HepG2 (cell line): ENCODE data around the gene SLAMF6. TPM values are rescaled to one million over a fixed set of nuclear protein-coding genes. Genes with fewer than 3 reads are reported as not detected.
"Not testable (repeated sequence)": the region's sequence is repeated elsewhere in the genome, so short reads cannot be mapped to it uniquely, and the experiment has no call there.

ENCODE experiments used
- ATAC-seq: fragments of 200-7000 bp; cut with Tn5 transposase; 3 replicates; pipeline ENCODE4 v1.9.1; 2020; ENCODE audit warnings: mild to moderate bottlenecking, moderate library complexity
- BruUV-seq: library from RNA; stranded (reverse); fragments of 400-500 nt; replicated peaks from 2 replicates; lab custom pipeline; 2021; lab: Mats Ljungman, UMichigan
- CTCF ChIA-PET: fragments of 300-600 bp; formaldehyde crosslinking; extraction: SDS; loops from one replicate; lab custom pipeline; 2021; ENCODE audit warnings: low total read pairs, inconsistent platforms, low intra/inter-chr PET ratio; lab: Yijun Ruan, JAX
- POLR2A ChIA-PET: fragments of 350-600 bp; sonication (Branson Sonifier 250); formaldehyde crosslinking; loops from one replicate; lab custom pipeline; 2020; ENCODE audit warnings: antibody characterized with exemption, inconsistent platforms; lab: Yijun Ruan, JAX
- DNase-seq: peaks from one replicate; pipeline ENCODE4 v3.0.0-alpha.2; 2015; ENCODE audit warnings: low spot score
- FAIRE-seq: peaks from 3 replicates; lab custom pipeline; 2011; peaks lifted over from hg19 to GRCh38; lab: Jason Lieb, UNC
- H2AFZ ChIP-seq: one replicate; pipeline ENCODE4 v1.6.1; 2011; ENCODE audit warnings: low read length, inconsistent platforms
- H3K27ac ChIP-seq: fragments of 300-600 bp; 3 replicates; pipeline ENCODE4 v1.8.0; 2011; ENCODE audit warnings: mixed run types, mild to moderate bottlenecking, mixed read lengths, low read length, inconsistent platforms; ENCODE audit not compliant: insufficient read depth; ENCODE audit errors: extremely low read length
- H3K27me3 ChIP-seq, 2 experiments: fragments of 200-600 bp in 1 of 2; 2 replicates in 1 of 2; 3 replicates in 1 of 2; pipeline versions ENCODE4 v1.6.0 to v1.8.0; 2011; ENCODE audit warnings: low read length in 2 of 2, mild to moderate bottlenecking in 2 of 2, moderate library complexity in 2 of 2, inconsistent platforms in 1 of 2; ENCODE audit not compliant: insufficient read depth in 2 of 2, control insufficient read depth in 1 of 2
- H3K36me3 ChIP-seq, 2 experiments: fragments of 200-600 bp in 1 of 2; replicated peaks in 1 of 2; 2 replicates in 1 of 2; 3 replicates in 1 of 2; pipeline versions ENCODE4 v1.5.1 to v1.8.0; 2011; ENCODE audit warnings: low read length in 2 of 2, inconsistent platforms in 1 of 2; ENCODE audit not compliant: insufficient read depth in 2 of 2, control insufficient read depth in 1 of 2
- H3K4me1 ChIP-seq: 2 replicates; pipeline ENCODE4 v1.5.1; 2012; ENCODE audit warnings: low read length, inconsistent platforms; ENCODE audit not compliant: insufficient read depth
- H3K4me2 ChIP-seq: 2 replicates; pipeline ENCODE4 v1.6.0; 2011; ENCODE audit warnings: low read depth, low read length, inconsistent platforms
- H3K4me3 ChIP-seq, 3 experiments: fragments of 200-600 bp in 1 of 3; sonication (generic), shearing (Covaris generic) in 1 of 3; replicated peaks in 1 of 3; 2 replicates each; pipeline ENCODE4 v1.5.1; 2011 to 2016; ENCODE audit warnings: low read length in 3 of 3, inconsistent platforms in 2 of 3, low read depth in 2 of 3, mild to moderate bottlenecking in 2 of 3, control low read depth in 1 of 3, mixed read lengths in 1 of 3; ENCODE audit not compliant: insufficient read depth in 1 of 3
- H3K79me2 ChIP-seq: one replicate; pipeline ENCODE4 v1.6.1; 2011; ENCODE audit warnings: low read length, inconsistent platforms; ENCODE audit not compliant: insufficient read depth
- H3K9ac ChIP-seq: 2 replicates; pipeline ENCODE4 v1.6.0; 2011; ENCODE audit warnings: mild to moderate bottlenecking, low read depth, low read length, inconsistent platforms; ENCODE audit not compliant: insufficient read depth
- H3K9me3 ChIP-seq: 2 replicates; pipeline ENCODE4 v1.5.1; 2012; ENCODE audit warnings: mild to moderate bottlenecking, low read length
- H4K20me1 ChIP-seq: 2 replicates; pipeline ENCODE4 v1.6.0; 2011; ENCODE audit warnings: inconsistent platforms, mild to moderate bottlenecking, low read length, moderate library complexity; ENCODE audit not compliant: insufficient read depth
- ARNTL ChIP-seq: sonication (generic); formaldehyde crosslinking; IDR thresholded peaks from 2 replicates; pipeline ENCODE4 v1.4.0; 2020; ENCODE audit warnings: mild to moderate bottlenecking, missing genetic modification reagents
- SP5 ChIP-seq: IDR thresholded peaks from 2 replicates; pipeline ENCODE4 v1.6.1; 2016; ENCODE audit warnings: low read depth, borderline replicate concordance
- TSC22D2 ChIP-seq: sonication (generic); formaldehyde crosslinking; IDR thresholded peaks from 2 replicates; pipeline ENCODE4 v1.5.1; 2020; ENCODE audit warnings: missing genetic modification reagents, mild to moderate bottlenecking, borderline replicate concordance
- ZNF354B ChIP-seq: sonication (generic); formaldehyde crosslinking; IDR thresholded peaks from 2 replicates; pipeline ENCODE4 v1.8.0; 2022; ENCODE audit warnings: mild to moderate bottlenecking, missing genetic modification reagents
- ZNF674 ChIP-seq: sonication (generic); formaldehyde crosslinking; IDR thresholded peaks from 2 replicates; pipeline ENCODE4 v1.5.0; 2020; ENCODE audit warnings: low read depth, mild to moderate bottlenecking, missing genetic modification reagents
- ZSCAN29 ChIP-seq: sonication (generic); formaldehyde crosslinking; conservative IDR thresholded peaks from 2 replicates; pipeline ENCODE4 v1.4.0; 2020; ENCODE audit warnings: mild to moderate bottlenecking, missing genetic modification reagents
- WGBS: methylation state at CpG from one replicate; pipeline ENCODE4 v1.1.6; 2017; ENCODE audit warnings: low lambda C conversion rate; 5-methylcytosine and 5-hydroxymethylcytosine counted together
- in situ Hi-C: cut with HindIII; loops from 2 replicates; pipeline ENCODE4 v1.10.0; 2017; ENCODE audit warnings: low pct_unique_long_range_greater_than_20kb; ENCODE audit not compliant: extremely low pct_ligation_motif_present
- intact Hi-C: fragments of 100-400 bp; cut with micrococcal nuclease; formaldehyde crosslinking; loops from one replicate; pipeline ENCODE4 v1.10.0; 2022; ENCODE audit not compliant: unreplicated experiment
- polyA plus RNA-seq, 8 experiments: library from polyadenylated mRNA; depleted of rRNA in 3 of 8; stranded (reverse) in 7 of 8; unstranded in 1 of 8; fragments of >200 nt; fragmentation: Illumina TruSeq in 4 of 8; extraction: Trizol in 4 of 8; gene quantifications; 2 replicates each; pipeline versions ENCODE4 v1.2.1 to v1.2.3, GENCODE V29; 2011 to 2016; ENCODE audit warnings: low read depth in 4 of 8, missing spikeins in 1 of 8, mixed read lengths in 1 of 8; ENCODE audit not compliant: insufficient read depth in 1 of 8
- total RNA-seq, 5 experiments: library from RNA; depleted of rRNA; stranded (reverse); fragments of >200 nt; fragmentation: Illumina TruSeq; extraction: Trizol; gene quantifications; 2 replicates each; pipeline ENCODE4 v1.2.3, GENCODE V29; 2016; ENCODE audit warnings: low read depth in 1 of 5
- TF ChIP-seq, protein P1 (sequence below): sonication (generic); formaldehyde crosslinking; IDR thresholded peaks from 2 replicates; pipeline ENCODE4 v1.5.0; 2020; ENCODE audit warnings: mild to moderate bottlenecking, missing genetic modification reagents
- TF ChIP-seq, protein P2 (sequence below): sonication (generic); formaldehyde crosslinking; IDR thresholded peaks from 2 replicates; pipeline ENCODE4 v1.8.1; 2023; ENCODE audit warnings: mild to moderate bottlenecking, inconsistent platforms, moderate library complexity, missing genetic modification reagents, borderline replicate concordance

SLAMF6 gene
- total and polyA plus RNA-seq, 2 of the 13 experiments (the other 11 are each of a cell fraction or from before 2014, with no cell fraction given) = not detected

DNA sequence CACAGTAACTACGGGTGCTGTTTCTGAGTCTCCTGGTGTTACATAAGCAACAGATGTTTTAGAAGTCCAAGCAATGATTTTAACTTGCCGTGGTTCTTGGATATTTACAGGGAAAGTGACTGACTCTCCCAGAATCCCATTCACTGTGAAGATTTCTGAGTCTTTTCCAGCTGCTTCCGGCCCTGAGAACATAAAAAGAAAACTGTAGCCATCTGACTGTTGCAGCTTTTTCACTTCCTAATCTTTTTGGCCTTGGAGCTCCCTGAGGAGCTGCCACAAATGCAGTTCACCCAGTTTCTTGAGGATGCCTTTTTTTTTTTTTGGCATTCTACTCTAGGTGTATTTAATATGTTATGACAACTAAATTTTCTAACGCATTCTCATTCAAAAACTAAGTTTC is 42.5 kb upstream of the SLAMF6 start (continued):
- TF ChIP-seq ARNTL (CRISPR knock-in tag) (no peak), ZNF354B (CRISPR knock-in tag) (no peak), TSC22D2 (CRISPR knock-in tag) (no peak), ZNF674 (CRISPR knock-in tag) (no peak), SP5 (CRISPR knock-in tag) (no peak), ZSCAN29 (CRISPR knock-in tag) (no peak)
- TF ChIP-seq, protein P1, sequence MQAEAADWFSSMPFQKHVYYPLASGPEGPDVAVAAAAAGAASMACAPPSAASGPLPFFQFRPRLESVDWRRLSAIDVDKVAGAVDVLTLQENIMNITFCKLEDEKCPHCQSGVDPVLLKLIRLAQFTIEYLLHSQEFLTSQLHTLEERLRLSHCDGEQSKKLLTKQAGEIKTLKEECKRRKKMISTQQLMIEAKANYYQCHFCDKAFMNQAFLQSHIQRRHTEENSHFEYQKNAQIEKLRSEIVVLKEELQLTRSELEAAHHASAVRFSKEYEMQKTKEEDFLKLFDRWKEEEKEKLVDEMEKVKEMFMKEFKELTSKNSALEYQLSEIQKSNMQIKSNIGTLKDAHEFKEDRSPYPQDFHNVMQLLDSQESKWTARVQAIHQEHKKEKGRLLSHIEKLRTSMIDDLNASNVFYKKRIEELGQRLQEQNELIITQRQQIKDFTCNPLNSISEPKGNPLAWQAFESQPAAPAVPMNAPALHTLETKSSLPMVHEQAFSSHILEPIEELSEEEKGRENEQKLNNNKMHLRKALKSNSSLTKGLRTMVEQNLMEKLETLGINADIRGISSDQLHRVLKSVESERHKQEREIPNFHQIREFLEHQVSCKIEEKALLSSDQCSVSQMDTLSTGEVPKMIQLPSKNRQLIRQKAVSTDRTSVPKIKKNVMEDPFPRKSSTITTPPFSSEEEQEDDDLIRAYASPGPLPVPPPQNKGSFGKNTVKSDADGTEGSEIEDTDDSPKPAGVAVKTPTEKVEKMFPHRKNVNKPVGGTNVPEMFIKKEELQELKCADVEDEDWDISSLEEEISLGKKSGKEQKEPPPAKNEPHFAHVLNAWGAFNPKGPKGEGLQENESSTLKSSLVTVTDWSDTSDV (CRISPR knock-in tag) = no peak
- TF ChIP-seq, protein P2, sequence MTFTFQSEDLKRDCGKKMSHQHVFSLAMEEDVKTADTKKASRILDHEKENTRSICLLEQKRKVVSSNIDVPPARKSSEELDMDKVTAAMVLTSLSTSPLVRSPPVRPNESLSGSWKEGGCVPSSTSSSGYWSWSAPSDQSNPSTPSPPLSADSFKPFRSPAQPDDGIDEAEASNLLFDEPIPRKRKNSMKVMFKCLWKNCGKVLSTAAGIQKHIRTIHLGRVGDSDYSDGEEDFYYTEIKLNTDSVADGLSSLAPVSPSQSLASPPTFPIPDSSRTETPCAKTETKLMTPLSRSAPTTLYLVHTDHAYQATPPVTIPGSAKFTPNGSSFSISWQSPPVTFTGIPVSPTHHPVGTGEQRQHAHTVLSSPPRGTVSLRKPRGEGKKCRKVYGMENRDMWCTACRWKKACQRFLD (CRISPR knock-in tag) = no peak

GRCh38 chr1:160563230-160563629 is 40.2 kb upstream of the SLAMF6 start:
- H3K27me3 ChIP-seq, H3K79me2 ChIP-seq, ATAC-seq, FAIRE-seq, H2AFZ ChIP-seq, CTCF ChIA-PET, H3K4me2 ChIP-seq, H3K4me3 ChIP-seq, BruUV-seq, in situ Hi-C loops, H4K20me1 ChIP-seq, H3K36me3 ChIP-seq, DNase-seq, H3K9me3 ChIP-seq, H3K9ac ChIP-seq, POLR2A ChIA-PET, H3K4me1 ChIP-seq, intact Hi-C loops, H3K27ac ChIP-seq: not testable (repeated sequence)
- 0% methylated on average over 1 of the region's 1 CpG for WGBS
